A673 (cell line): ENCODE results near the gene NDC80. TPM values are rescaled to one million over a fixed set of nuclear protein-coding genes. Genes with fewer than 3 reads are reported as not detected.
A peak's percentile ranks its signal among the peaks of the same experiment; 100 is the strongest.

ENCODE experiments used
- BruUV-seq: library from RNA; stranded (reverse); fragments of 400-500 nt; replicated peaks from 2 replicates; lab custom pipeline; 2021; lab: Mats Ljungman, UMichigan
- CTCF ChIA-PET: fragments of 300-600 bp; sonication (Branson Sonifier 250); formaldehyde crosslinking; loops from one replicate; lab custom pipeline; 2022; ENCODE audit warnings: antibody characterized with exemption; lab: Charles Lee
- POLR2A ChIA-PET: fragments of 300-600 bp; sonication (Branson Sonifier 250); formaldehyde crosslinking; loops from one replicate; lab custom pipeline; 2022; ENCODE audit warnings: antibody characterized with exemption; ENCODE audit not compliant: low non-redundant PET; lab: Charles Lee
- DNase-seq: peaks from one replicate; pipeline ENCODE4 v3.0.0-alpha.2; 2015; ENCODE audit warnings: low spot score
- H3K27ac ChIP-seq: fragments of 200-600 bp; sonication (generic); 2 replicates; pipeline ENCODE4 v1.5.1; 2016; ENCODE audit warnings: mixed run types, low read depth, mild to moderate bottlenecking, mixed read lengths, antibody characterized with exemption, low read length; ENCODE audit not compliant: poor library complexity, severe bottlenecking
- H3K27me3 ChIP-seq: fragments of 200-600 bp; sonication (generic); replicated peaks from 2 replicates; pipeline ENCODE4 v1.6.1; 2017; ENCODE audit warnings: mixed run types, low read depth, mild to moderate bottlenecking, mixed read lengths, antibody characterized with exemption, low read length; ENCODE audit not compliant: insufficient read depth, poor library complexity
- H3K36me3 ChIP-seq: fragments of 200-600 bp; sonication (generic); 2 replicates; pipeline ENCODE4 v1.6.1; 2016; ENCODE audit warnings: mixed run types, mild to moderate bottlenecking, mixed read lengths, antibody characterized with exemption, low read length; ENCODE audit not compliant: insufficient read depth, poor library complexity, severe bottlenecking
- H3K4me1 ChIP-seq: fragments of 200-600 bp; sonication (generic); 2 replicates; pipeline ENCODE4 v1.6.1; 2017; ENCODE audit warnings: mixed run types, mild to moderate bottlenecking, mixed read lengths, antibody characterized with exemption, low read length; ENCODE audit not compliant: insufficient read depth, poor library complexity, severe bottlenecking
- H3K4me3 ChIP-seq: fragments of 200-600 bp; sonication (generic); 2 replicates; pipeline ENCODE4 v1.5.1; 2016; ENCODE audit warnings: low read depth, mixed run types, mild to moderate bottlenecking, mixed read lengths, low read length; ENCODE audit not compliant: poor library complexity, severe bottlenecking
- H3K9me3 ChIP-seq: fragments of 200-600 bp; sonication (generic); 2 replicates; pipeline ENCODE4 v1.6.1; 2016; ENCODE audit warnings: mixed run types, low read depth, mild to moderate bottlenecking, mixed read lengths, antibody characterized with exemption, low read length; ENCODE audit not compliant: poor library complexity, severe bottlenecking
- CTCF ChIP-seq: fragments of 300-800, 200-600 bp; sonication (generic); conservative IDR thresholded peaks from 2 replicates; pipeline ENCODE4 v1.5.1; 2017; ENCODE audit warnings: low read depth, mild to moderate bottlenecking, antibody characterized with exemption, low read length, moderate library complexity, mixed read lengths
- EZH2 ChIP-seq: fragments of 200-600 bp; sonication (generic); IDR thresholded peaks from 2 replicates; pipeline ENCODE4 v1.6.1; 2017; ENCODE audit warnings: borderline replicate concordance, low read depth, mild to moderate bottlenecking, mixed read lengths, antibody characterized with exemption, low read length; ENCODE audit not compliant: poor library complexity, severe bottlenecking
- intact Hi-C: fragments of 100-400 bp; cut with micrococcal nuclease; formaldehyde crosslinking; loops from one replicate; pipeline ENCODE4 v1.10.0; 2022; ENCODE audit not compliant: unreplicated experiment
- total RNA-seq: library from RNA; stranded (reverse); gene quantifications from 2 replicates; pipeline ENCODE4 v1.2.3, GENCODE V29; 2021

Gene NDC80
- total RNA-seq, 1 experiment from 2014 or later, result 72.6 TPM

DNA sequence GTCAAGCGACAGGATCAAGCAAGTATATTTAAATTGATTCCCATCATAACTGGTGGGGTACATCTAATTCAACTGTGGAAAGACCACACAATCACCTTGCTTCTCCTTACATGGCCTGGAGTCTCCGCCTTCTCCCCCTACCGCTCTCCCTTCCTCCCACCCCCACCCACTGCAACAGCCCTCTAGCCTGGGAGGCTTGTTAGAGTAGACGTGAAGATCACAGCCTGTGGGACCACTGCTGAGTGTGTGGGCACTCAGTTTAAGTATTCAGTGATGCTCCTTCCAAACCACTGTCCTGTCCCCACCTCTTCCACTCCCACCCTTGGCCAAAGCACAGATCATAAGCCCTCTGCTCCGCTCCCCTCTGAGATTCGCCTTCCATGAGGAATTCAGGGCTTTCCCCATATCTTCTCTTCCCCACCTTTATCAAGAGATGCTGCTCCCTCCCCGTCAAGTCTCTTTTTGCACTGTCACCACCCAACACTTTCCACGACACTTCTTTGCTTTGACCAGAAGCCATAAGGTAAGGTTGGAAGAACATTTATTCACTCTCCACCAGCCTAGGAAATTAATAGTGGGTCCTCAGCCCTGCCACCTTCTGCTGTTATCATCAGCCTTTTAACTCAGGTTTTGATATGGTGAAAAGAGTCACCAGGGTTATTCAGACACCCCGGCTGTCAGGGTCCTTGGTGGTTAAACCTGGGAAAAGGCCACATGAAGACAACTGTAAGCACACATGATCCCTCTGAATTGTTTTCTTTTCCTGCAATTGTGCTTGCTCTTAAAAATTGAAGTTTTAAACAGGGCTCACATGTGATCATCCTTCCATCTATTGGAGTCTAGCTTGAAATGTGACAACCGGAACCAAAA is 1.8 kb upstream of the NDC80 start:
- H3K4me3 ChIP-seq, result peak overlapping the region; percentile 88
- POLR2A ChIA-PET, result no interaction called here
- intact Hi-C loops, result no loop called here
- H3K4me1 ChIP-seq, result peaks cover 23% of the 10 kb centered on the region
- H3K27me3 ChIP-seq, result no peaks in the 10 kb centered on the region
- no peak for TF ChIP-seq CTCF
- TF ChIP-seq EZH2, result no peak
- H3K36me3 ChIP-seq, result peaks cover 25% of the 10 kb centered on the region
- CTCF ChIA-PET, result no interaction called here
- DNase-seq, result no peak
- H3K27ac ChIP-seq, result peak overlapping the region; percentile 99
- no peaks in the 10 kb centered on the region for H3K9me3 ChIP-seq
- BruUV-seq, result no TSS peak

- POLR2A ChIA-PET, result no interaction called here
- TF ChIP-seq CTCF, result no peak
- TF ChIP-seq EZH2, result no peak
- Histone ChIP-seq H3K36me3 (peaks cover 37% of the 10 kb centered on the region), H3K4me1 (peaks cover 23% of the 10 kb centered on the region), H3K27me3 (no peaks in the 10 kb centered on the region), H3K4me3 (peak overlapping the region; percentile 88), H3K27ac (peak overlapping the region; percentile 99), H3K9me3 (no peaks in the 10 kb centered on the region)
- DNase-seq, result peak; percentile 77
- TSS peak; percentile 78 for BruUV-seq
- CTCF ChIA-PET, result no interaction called here
- intact Hi-C loops, result no loop called here
Measured at GRCh38 chr18:2570772-2571199, 571 bp upstream of the NDC80 start.

GRCh38 chr18:2572171-2572569 is 813 bp downstream of the NDC80 start:
- no peak for DNase-seq
- TSS peak; percentile 77 for BruUV-seq

More at GRCh38 chr18:2572171-2572569, 813 bp downstream of the NDC80 start:
- ChIA-PET CTCF (no interaction called here), POLR2A (no interaction called here)
- Histone ChIP-seq H3K9me3 (no peaks in the 10 kb centered on the region), H3K27me3 (no peaks in the 10 kb centered on the region), H3K27ac (peak overlapping the region; percentile 99), H3K4me1 (peaks cover 23% of the 10 kb centered on the region), H3K36me3 (peaks cover 40% of the 10 kb centered on the region), H3K4me3 (peak overlapping the region; percentile 88)
- intact Hi-C loops, result no loop called here
- TF ChIP-seq CTCF, result no peak
- no peak for TF ChIP-seq EZH2
